H1 (cell line): Measurements from ENCODE around the gene RAB3B. TPM values are rescaled to one million over a fixed set of nuclear protein-coding genes. Genes with fewer than 3 reads are reported as not detected.

Experiments used
- CTCF ChIA-PET: fragments of 300-600 bp; sonication (Branson Sonifier 250); formaldehyde crosslinking; loops from one replicate; lab custom pipeline; 2021; ENCODE audit not compliant: partially characterized antibody; lab: Charles Lee
- POLR2A ChIA-PET: fragments of 300-600 bp; sonication (Branson Sonifier 250); formaldehyde crosslinking; loops from one replicate; lab custom pipeline; 2021; ENCODE audit warnings: inconsistent platforms; ENCODE audit not compliant: partially characterized antibody; lab: Charles Lee
- DNase-seq, 2 experiments: peaks; one replicate each; pipeline versions ENCODE4 v3.0.0 to v3.0.0-alpha.2; 2010 to 2022; ENCODE audit warnings: low spot score in 2 of 2, low read depth in 1 of 2, mixed read lengths in 1 of 2
- FAIRE-seq: peaks from 2 replicates; lab custom pipeline; 2011; peaks lifted over from hg19 to GRCh38; lab: Jason Lieb, UNC
- H2AFZ ChIP-seq: 2 replicates; pipeline ENCODE4 v1.8.1; 2012; ENCODE audit warnings: low read length, inconsistent platforms
- H2AK5ac ChIP-seq: 2 replicates; pipeline ENCODE4 v1.6.1; 2013; ENCODE audit warnings: low read depth, low read length
- H2BK120ac ChIP-seq: replicated peaks from 2 replicates; pipeline ENCODE3; 2013; ENCODE audit warnings: low read depth, low read length, inconsistent platforms
- H2BK12ac ChIP-seq: 2 replicates; pipeline ENCODE4 v1.6.1; 2013; ENCODE audit warnings: low read depth, low read length
- H2BK15ac ChIP-seq: 2 replicates; pipeline ENCODE4 v1.6.1; 2013; ENCODE audit warnings: low read length
- H2BK20ac ChIP-seq: 2 replicates; pipeline ENCODE4 v1.6.1; 2013; ENCODE audit warnings: low read length
- H2BK5ac ChIP-seq: 2 replicates; pipeline ENCODE4 v1.6.1; 2013; ENCODE audit warnings: low read depth, low read length
- H3K14ac ChIP-seq: 2 replicates; pipeline ENCODE4 v1.6.1; 2013; ENCODE audit warnings: inconsistent platforms; ENCODE audit not compliant: insufficient read length
- H3K18ac ChIP-seq: 2 replicates; pipeline ENCODE4 v1.6.1; 2013; ENCODE audit warnings: low read length; ENCODE audit errors: extremely low read depth
- H3K23ac ChIP-seq: 2 replicates; pipeline ENCODE4 v1.6.1; 2013; ENCODE audit warnings: inconsistent platforms; ENCODE audit not compliant: insufficient read length
- H3K23me2 ChIP-seq: 2 replicates; pipeline ENCODE4 v1.6.1; 2013; ENCODE audit warnings: low read depth, low read length
- H3K27ac ChIP-seq: 2 replicates; pipeline ENCODE4 v1.6.1; 2011; ENCODE audit warnings: low read depth, low read length, inconsistent platforms
- H3K27me3 ChIP-seq, 4 experiments: replicated peaks in 1 of 4; 1 replicate in 1 of 4; 2 replicates in 3 of 4; pipeline versions ENCODE4 v1.6.1 to v1.8.1; 2011 to 2013; ENCODE audit warnings: low read length in 3 of 4, mild to moderate bottlenecking in 3 of 4, inconsistent platforms in 2 of 4, mixed read lengths in 2 of 4, moderate library complexity in 1 of 4; ENCODE audit not compliant: control insufficient read depth in 3 of 4, insufficient read depth in 3 of 4; ENCODE audit errors: extremely low read depth in 1 of 4
- H3K36me3 ChIP-seq, 4 experiments: 2 replicates each; pipeline versions ENCODE4 v1.6.1 to v1.8.1; 2011 to 2013; ENCODE audit warnings: mild to moderate bottlenecking in 4 of 4, low read length in 3 of 4, moderate library complexity in 2 of 4, control low read depth in 1 of 4, inconsistent platforms in 1 of 4; ENCODE audit not compliant: insufficient read depth in 4 of 4, control insufficient read depth in 2 of 4
- H3K4ac ChIP-seq: replicated peaks from 2 replicates; pipeline ENCODE3; 2013; ENCODE audit warnings: low read length, low read depth, mixed read lengths, inconsistent platforms; ENCODE audit not compliant: insufficient read length
- H3K4me1 ChIP-seq, 4 experiments: replicated peaks in 1 of 4; 1 replicate in 1 of 4; 2 replicates in 3 of 4; pipeline versions ENCODE4 v1.6.1 to v1.8.1; 2011 to 2013; ENCODE audit warnings: low read length in 3 of 4, inconsistent platforms in 2 of 4, mixed read lengths in 1 of 4; ENCODE audit not compliant: insufficient read depth in 4 of 4, control insufficient read depth in 3 of 4
- H3K4me2 ChIP-seq, 2 experiments: 2 replicates each; pipeline versions ENCODE4 v1.6.1 to v1.8.1; 2011 to 2013; ENCODE audit warnings: low read depth in 2 of 2, low read length in 2 of 2, control low read depth in 1 of 2, inconsistent platforms in 1 of 2, mild to moderate bottlenecking in 1 of 2; ENCODE audit not compliant: insufficient read depth in 1 of 2
- H3K4me3 ChIP-seq, 4 experiments: fragments of 200-600, 300-600 bp in 1 of 4; sonication (generic), shearing (Covaris generic), sonication (Bioruptor Twin) in 1 of 4; 2 replicates each; pipeline versions ENCODE4 v1.5.1 to v1.8.1; 2011 to 2016; ENCODE audit warnings: low read length in 4 of 4, low read depth in 3 of 4, control low read depth in 2 of 4, inconsistent platforms in 2 of 4, mild to moderate bottlenecking in 2 of 4, mixed read lengths in 1 of 4, moderate library complexity in 1 of 4; ENCODE audit not compliant: insufficient read depth in 2 of 4; ENCODE audit errors: extremely low read depth in 1 of 4
- H3K56ac ChIP-seq: replicated peaks from 2 replicates; pipeline ENCODE3; 2013; ENCODE audit warnings: low read depth, mild to moderate bottlenecking, mixed read lengths, low read length, inconsistent platforms; ENCODE audit not compliant: insufficient read length
- H3K79me1 ChIP-seq: 2 replicates; pipeline ENCODE4 v1.6.1; 2013; ENCODE audit warnings: low read depth, low read length, control low read depth
- H3K79me2 ChIP-seq, 2 experiments: 2 replicates each; pipeline versions ENCODE4 v1.6.1 to v1.8.1; 2012 to 2013; ENCODE audit warnings: low read length in 2 of 2, mild to moderate bottlenecking in 2 of 2, inconsistent platforms in 1 of 2; ENCODE audit not compliant: insufficient read depth in 2 of 2, control insufficient read depth in 1 of 2
- H3K9ac ChIP-seq, 4 experiments: replicated peaks in 1 of 4; 1 replicate in 1 of 4; 2 replicates in 3 of 4; pipeline versions ENCODE4 v1.6.1 to v1.8.1; 2011 to 2013; ENCODE audit warnings: low read depth in 3 of 4, low read length in 3 of 4, control low read depth in 2 of 4, mild to moderate bottlenecking in 2 of 4, moderate library complexity in 2 of 4, inconsistent platforms in 1 of 4; ENCODE audit errors: extremely low read depth in 1 of 4
- H3K9me3 ChIP-seq, 2 experiments: 2 replicates each; pipeline versions ENCODE4 v1.6.1 to v1.8.1; 2012 to 2013; ENCODE audit warnings: mild to moderate bottlenecking in 2 of 2, moderate library complexity in 2 of 2, control low read depth in 1 of 2, inconsistent platforms in 1 of 2, low read depth in 1 of 2, low read length in 1 of 2, mixed read lengths in 1 of 2; ENCODE audit not compliant: insufficient read depth in 2 of 2
- H4K20me1 ChIP-seq, 2 experiments: replicated peaks in 1 of 2; 2 replicates each; pipeline versions ENCODE3 to v1.8.1; 2011 to 2013; ENCODE audit warnings: inconsistent platforms in 2 of 2, low read length in 2 of 2, mild to moderate bottlenecking in 1 of 2; ENCODE audit not compliant: insufficient read depth in 2 of 2, control insufficient read depth in 1 of 2
- H4K5ac ChIP-seq: 2 replicates; pipeline ENCODE4 v1.6.1; 2013; ENCODE audit warnings: low read length, low read depth, mixed read lengths, inconsistent platforms; ENCODE audit not compliant: insufficient read length
- H4K8ac ChIP-seq: 2 replicates; pipeline ENCODE4 v1.8.0; 2013; ENCODE audit warnings: mild to moderate bottlenecking, moderate library complexity, low read length, inconsistent platforms; ENCODE audit not compliant: insufficient read depth; ENCODE audit errors: extremely low read depth
- H4K91ac ChIP-seq: replicated peaks from 2 replicates; pipeline ENCODE3; 2013; ENCODE audit warnings: low read length, mixed read lengths, inconsistent platforms; ENCODE audit not compliant: insufficient read length
- CHD2 ChIP-seq: IDR thresholded peaks from 2 replicates; pipeline ENCODE4 v1.6.1; 2012; ENCODE audit warnings: low read length, improper control_type of control experiment
- WGBS, 2 experiments: shearing (Covaris generic) in 1 of 2; methylation state at CpG; one replicate each; pipeline versions ENCODE4 v1.1.6 to v1.1.7; 2013 to 2015; ENCODE audit warnings: low lambda C conversion rate in 2 of 2, mixed read lengths in 2 of 2, inconsistent platforms in 1 of 2, low coverage in 1 of 2, missing lambda C conversion rate in 1 of 2; ENCODE audit not compliant: insufficient replicate concordance in 2 of 2, insufficient coverage in 1 of 2, insufficient read length in 1 of 2; ENCODE audit errors: extremely low coverage in 1 of 2, missing lambda C conversion rate in 1 of 2; 5-methylcytosine and 5-hydroxymethylcytosine counted together
- polyA plus RNA-seq, 7 experiments: library from polyadenylated mRNA; depleted of rRNA in 3 of 7; stranded (reverse) in 5 of 7; unstranded in 2 of 7; fragments of >200 nt in 5 of 7; fragments of 200-250 nt in 2 of 7; gene quantifications; 1 replicate in 5 of 7; 2 replicates in 1 of 7; 4 replicates in 1 of 7; pipeline versions ENCODE4 v1.2.1 to v1.2.3, GENCODE V29; 2011 to 2013; ENCODE audit warnings: missing spikeins in 2 of 7, mixed read lengths in 2 of 7
- total RNA-seq: library from RNA; stranded (reverse); fragmentation: NEBNext Ultra II Directional; extraction: Animal tissue kit (Norgen Biotek cat#: 25700); gene quantifications from 2 replicates; pipeline ENCODE4 v1.2.1, GENCODE V29; 2021

Gene RAB3B
- total and polyA plus RNA-seq, 2 of the 8 experiments (the other 6 are each of a cell fraction or from before 2014, with no cell fraction given) = 12.5 to 36.8 TPM

DNA sequence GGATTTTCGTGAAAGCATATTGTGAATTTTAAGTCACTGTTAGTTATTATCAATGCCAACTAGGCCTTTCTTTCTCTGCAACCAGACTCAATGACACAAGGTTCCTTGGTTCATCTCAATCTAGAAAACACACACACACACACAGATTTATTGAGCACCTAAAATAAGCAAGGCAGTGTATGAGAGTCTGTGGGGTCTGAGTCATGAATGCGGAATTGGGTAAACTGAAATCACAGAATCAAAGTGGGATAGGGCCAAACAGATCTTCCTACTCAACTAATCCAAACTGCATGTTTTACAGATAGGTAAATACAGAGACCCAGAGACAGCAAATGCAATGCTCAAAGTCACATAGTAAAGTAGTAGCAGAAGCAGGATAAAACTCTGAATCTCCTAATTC, 63.5 kb downstream of the RAB3B start:
- Histone ChIP-seq H3K56ac (no peak overlapping the region), H3K4me1 (no peaks in the 10 kb centered on the region), H3K23me2 (no peaks in the 10 kb centered on the region; the same call in 1 of the 2 replicates), H2BK20ac (no peak overlapping the region), H3K23ac (no peak overlapping the region), H4K91ac (no peak overlapping the region), H2AFZ (no peak overlapping the region), H3K27ac (no peak overlapping the region), H4K20me1 (peaks cover 0 to 2% of the 10 kb centered on the region in 2 experiments), H3K36me3 (peaks cover 0 to 7% (median 4%) of the 10 kb centered on the region in 4 experiments; a peak in 5 of 8 replicates), H3K9me3 (no peaks in the 10 kb centered on the region), H4K8ac (no peak overlapping the region), H3K4me3 (no peak overlapping the region), H2BK120ac (no peak overlapping the region), H3K79me1 (no peaks in the 10 kb centered on the region), H2BK12ac (no peak overlapping the region), H3K4ac (no peak overlapping the region), H3K9ac (no peak overlapping the region), H2BK15ac (no peak overlapping the region), H3K14ac (no peak overlapping the region), H3K18ac (no peak overlapping the region), H4K5ac (no peak overlapping the region), H3K27me3 (no peaks in the 10 kb centered on the region), H3K79me2 (no peaks in the 10 kb centered on the region), H3K4me2 (no peak overlapping the region), H2AK5ac (no peak overlapping the region), H2BK5ac (no peak overlapping the region)
- 83% methylated on average over 2 of the region's 2 CpGs; no CpG with 5 or more reads in 1 of the 2 experiments for WGBS, 2 experiments
- DNase-seq (no peak), FAIRE-seq (no peak)
- POLR2A ChIA-PET = no interaction called here
- CTCF ChIA-PET = interaction anchor here (1.1 to 7.7 kb wide), 8 partner anchors 14 to 83 kb away, joined by 3 to 84 read pairs (median 8); no protein-coding TSS in a partner anchor
- TF ChIP-seq CHD2 = no peak
